ENCODE results near the gene RANBP9. TPM values are rescaled to one million over a fixed set of nuclear protein-coding genes. Genes with fewer than 3 reads are reported as not detected.

RANBP9 gene
- total RNA-seq, 4 donors from 2014 or later: 29.3 to 57.1 (median 42.4) TPM

GRCh38 chr6:13687917-13688351, 23.7 kb downstream of the RANBP9 start:
- DNase-seq (ENCODE audit: extremely low spot score): no peak
- Histone ChIP-seq H3K27ac (replicated peaks in 1 of 4) (no peak overlapping the region), H3K27me3 (no peaks in the 10 kb centered on the region), H3K4me1 (peaks cover 17 to 51% (median 44%) of the 10 kb centered on the region in 4 donors), H3K4me3 (no peak overlapping the region), H3K9me3 (no peaks in the 10 kb centered on the region), H3K36me3 (peaks cover 0 to 4% (median 0%) of the 10 kb centered on the region in 4 donors)
- intact Hi-C loops (cut with DNase I): no loop called here
- TF ChIP-seq POLR2A (IDR thresholded peaks at IDR 0.05; ENCODE audit: low read depth) (no peak), POLR2AphosphoS5 (IDR thresholded peaks at IDR 0.05) (no peak), CTCF (IDR thresholded peaks at IDR 0.05) (no peak), EP300 (IDR thresholded peaks at IDR 0.05) (no peak)
- 0% methylated on average over 1 of the region's 1 CpG for WGBS

GRCh38 chr6:13684855-13685254, 26.8 kb downstream of the RANBP9 start:
- H3K4me3 ChIP-seq: no peak overlapping the region
- no peaks in the 10 kb centered on the region for H3K9me3 ChIP-seq
- no peak overlapping the region for H3K27ac ChIP-seq (replicated peaks in 1 of 4)
- no peak for TF ChIP-seq EP300 (IDR thresholded peaks at IDR 0.05)
- TF ChIP-seq POLR2A (IDR thresholded peaks at IDR 0.05; ENCODE audit: low read depth): no peak
- no peak for TF ChIP-seq POLR2AphosphoS5 (IDR thresholded peaks at IDR 0.05)
- TF ChIP-seq CTCF (IDR thresholded peaks at IDR 0.05): no peak
- H3K36me3 ChIP-seq: peaks cover 0 to 3% (median 0%) of the 10 kb centered on the region in 4 donors
- intact Hi-C loops (cut with DNase I): no loop called here
- H3K4me1 ChIP-seq: peaks cover 8 to 40% (median 31%) of the 10 kb centered on the region in 4 donors
- WGBS: 98% methylated on average over 4 of the region's 4 CpGs
- DNase-seq (ENCODE audit: extremely low spot score): no peak
- H3K27me3 ChIP-seq: no peaks in the 10 kb centered on the region

- H3K27ac ChIP-seq (replicated peaks in 1 of 4): no peak overlapping the region
- DNase-seq (ENCODE audit: extremely low spot score): no peak
- H3K36me3 ChIP-seq: peaks cover 0 to 3% (median 0%) of the 10 kb centered on the region in 4 donors
- peaks cover 9 to 32% (median 19%) of the 10 kb centered on the region in 4 donors for H3K4me1 ChIP-seq
- no peaks in the 10 kb centered on the region for H3K27me3 ChIP-seq
- H3K9me3 ChIP-seq: no peaks in the 10 kb centered on the region
- no peak for TF ChIP-seq CTCF (IDR thresholded peaks at IDR 0.05)
- no peak overlapping the region for H3K4me3 ChIP-seq
- intact Hi-C loops (cut with DNase I): no loop called here
Measured at GRCh38 chr6:13683038-13683437, 28.6 kb downstream of the RANBP9 start.

- Histone ChIP-seq H3K36me3 (peaks cover 0 to 3% (median 0%) of the 10 kb centered on the region in 4 donors), H3K27ac (replicated peaks in 1 of 4) (no peak overlapping the region), H3K27me3 (no peaks in the 10 kb centered on the region), H3K9me3 (peaks cover 0 to 2% (median 1%) of the 10 kb centered on the region in 4 donors), H3K4me1 (peaks cover 9 to 28% (median 13%) of the 10 kb centered on the region in 4 donors), H3K4me3 (no peak overlapping the region)
- intact Hi-C loops (cut with DNase I): no loop called here
- TF ChIP-seq POLR2A (IDR thresholded peaks at IDR 0.05; ENCODE audit: low read depth): no peak
- no peak for TF ChIP-seq POLR2AphosphoS5 (IDR thresholded peaks at IDR 0.05)
- no peak for TF ChIP-seq CTCF (IDR thresholded peaks at IDR 0.05)
- DNase-seq (ENCODE audit: extremely low spot score): no peak
- WGBS: 96% methylated on average over 6 of the region's 6 CpGs
Measured at GRCh38 chr6:13682346-13682745, 29.3 kb downstream of the RANBP9 start.

Data from esophagus muscularis mucosa (tissue), 4 donors.